ENCODE measurements around the gene NRG3.

NRG3 gene

GRCh38 chr10:81959016-81959415 lies 84.0 kb downstream of the NRG3 start:
- TF ChIP-seq SALL2 (tag by site-specific recombination; IDR thresholded peaks at IDR 0.05; ENCODE audit: borderline replicate concordance) (no peak), ZFP69B (tag by site-specific recombination; IDR thresholded peaks at IDR 0.05) (no peak), ZNF280D (tag by site-specific recombination; IDR thresholded peaks at IDR 0.05) (no peak), ZNF701 (tag by site-specific recombination; IDR thresholded peaks at IDR 0.05) (no peak), ZNF433 (tag by site-specific recombination; IDR thresholded peaks at IDR 0.05; ENCODE audit: low read depth) (no peak), ZNF10 (tag by site-specific recombination; IDR thresholded peaks at IDR 0.05) (no peak)
- Histone ChIP-seq H3K4me1 (ENCODE audit: control insufficient read depth, insufficient read depth, low read length) (no peaks in the 10 kb centered on the region), H3K36me3 (ENCODE audit: control insufficient read depth in 2 of 2, insufficient read depth in 1 of 2, low read length in 2 of 2) (no peaks in the 10 kb centered on the region; a peak in 1 of 3 replicates), H3K9me3 (ENCODE audit: control insufficient read depth, insufficient read depth, low read depth, low read length) (no peaks in the 10 kb centered on the region), H3K4me3 (ENCODE audit: low read depth, low read length) (no peak overlapping the region), H3K27ac (ENCODE audit: extremely low read depth, low read depth, low read length) (no peak overlapping the region)
- CTCF ChIA-PET: no interaction called here
- POLR2A ChIA-PET: no interaction called here

GRCh38 chr10:81961451-81962184 lies 86.6 kb downstream of the NRG3 start:
- no peak overlapping the region for H3K4me3 ChIP-seq (ENCODE audit: low read depth, low read length)
- ChIA-PET POLR2A (no interaction called here), CTCF (no interaction called here)
- H3K27ac ChIP-seq (ENCODE audit: extremely low read depth, low read depth, low read length): no peak overlapping the region
- H3K9me3 ChIP-seq (ENCODE audit: control insufficient read depth, insufficient read depth, low read depth, low read length): no peaks in the 10 kb centered on the region
- TF ChIP-seq ZNF175 (tag by site-specific recombination; IDR thresholded peaks at IDR 0.05) (no peak), BCL11B (tag by site-specific recombination; IDR thresholded peaks at IDR 0.05; ENCODE audit: low read depth) (no peak), ZNF639 (tag by site-specific recombination; IDR thresholded peaks at IDR 0.05) (no peak), REST (tag by site-specific recombination; IDR thresholded peaks at IDR 0.05) (no peak), ZSCAN4 (tag by site-specific recombination; IDR thresholded peaks at IDR 0.05) (no peak)
- H3K36me3 ChIP-seq (ENCODE audit: control insufficient read depth in 2 of 2, insufficient read depth in 1 of 2, low read length in 2 of 2): no peaks in the 10 kb centered on the region; a peak in 1 of 3 replicates
- no peaks in the 10 kb centered on the region for H3K4me1 ChIP-seq (ENCODE audit: control insufficient read depth, insufficient read depth, low read length)

GRCh38 chr10:81963606-81964005 lies 88.6 kb downstream of the NRG3 start:
- Histone ChIP-seq H3K27ac (ENCODE audit: extremely low read depth, low read depth, low read length) (no peak overlapping the region), H3K36me3 (ENCODE audit: control insufficient read depth in 2 of 2, insufficient read depth in 1 of 2, low read length in 2 of 2) (no peaks in the 10 kb centered on the region; a peak in 1 of 3 replicates), H3K4me1 (ENCODE audit: control insufficient read depth, insufficient read depth, low read length) (no peaks in the 10 kb centered on the region), H3K4me3 (ENCODE audit: low read depth, low read length) (no peak overlapping the region), H3K9me3 (ENCODE audit: control insufficient read depth, insufficient read depth, low read depth, low read length) (no peaks in the 10 kb centered on the region)
- ChIA-PET POLR2A (no interaction called here), CTCF (no interaction called here)
- TF ChIP-seq ZXDB (tag by site-specific recombination; IDR thresholded peaks at IDR 0.05): no peak
- TF ChIP-seq ZNF571 (tag by site-specific recombination; IDR thresholded peaks at IDR 0.05): no peak
- TF ChIP-seq ZFHX2 (tag by site-specific recombination; conservative IDR thresholded peaks at IDR 0.05): no peak
- no peak for TF ChIP-seq GFI1B (tag by site-specific recombination; IDR thresholded peaks at IDR 0.05)
- TF ChIP-seq ZBTB48 (tag by site-specific recombination; IDR thresholded peaks at IDR 0.05): no peak
- no peak for TF ChIP-seq ZNF560 (tag by site-specific recombination; IDR thresholded peaks at IDR 0.05; ENCODE audit: borderline replicate concordance)
- TF ChIP-seq ZNF398 (tag by site-specific recombination; IDR thresholded peaks at IDR 0.05): no peak

All from HEK293 (cell line).